GM12892 (cell line): Measurements from ENCODE around the gene HEATR9.

ENCODE experiments used
- POLR2A ChIP-seq: IDR thresholded peaks from 2 replicates; pipeline ENCODE4 v1.6.1; 2011; ENCODE audit warnings: low read depth, low read length, control low read depth
- POLR2AphosphoS5 ChIP-seq: IDR thresholded peaks from 2 replicates; pipeline ENCODE4 v1.6.1; 2011; ENCODE audit warnings: low read depth, low read length, control low read depth
- TAF1 ChIP-seq: IDR thresholded peaks from 2 replicates; pipeline ENCODE4 v1.6.1; 2011; ENCODE audit warnings: low read depth, mild to moderate bottlenecking, control low read depth, low read length, borderline replicate concordance

DNA sequence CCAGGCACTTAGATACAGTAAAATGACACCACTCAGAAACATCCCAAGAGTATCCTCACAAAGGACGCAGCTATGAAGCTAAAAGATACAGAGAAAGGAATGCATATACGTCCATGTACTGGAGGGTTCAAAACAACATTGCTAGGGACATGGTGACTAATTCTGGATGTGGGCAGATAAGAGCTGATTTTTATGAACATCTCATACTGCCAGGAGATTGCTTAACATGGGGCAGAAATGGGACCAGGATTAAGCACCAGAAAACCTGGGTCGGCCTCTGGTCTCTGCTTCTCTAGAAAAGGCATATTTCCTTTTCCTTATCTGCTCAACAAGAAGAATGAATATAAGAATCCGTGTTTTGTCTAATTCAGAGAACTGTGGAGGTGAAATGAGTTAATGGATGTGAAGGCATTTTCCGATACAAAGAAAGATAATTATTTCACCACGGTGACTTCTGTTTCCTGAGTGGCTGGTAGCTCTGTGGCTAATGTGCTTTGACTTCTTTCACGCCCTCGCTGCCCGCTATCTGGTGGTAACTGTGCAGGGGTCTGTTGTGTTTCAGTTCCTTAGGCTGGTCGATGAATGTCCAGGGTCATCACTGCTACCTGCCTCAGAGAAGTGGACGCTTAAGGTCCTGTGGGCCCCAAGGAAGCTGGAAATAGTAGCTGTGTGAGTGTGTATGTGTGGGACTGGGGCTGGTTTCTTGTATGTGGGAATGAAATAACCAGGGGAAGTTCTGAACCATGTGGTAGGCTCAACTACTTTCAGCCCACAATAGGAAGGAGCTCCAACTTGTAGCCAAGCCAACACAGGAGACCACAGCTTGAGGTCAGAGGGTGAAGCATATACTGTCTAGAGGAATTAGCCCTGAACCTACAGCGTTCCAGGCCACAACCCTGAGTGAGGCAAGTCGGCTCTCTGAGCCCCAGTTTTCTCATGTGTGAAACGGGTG is 27.2 kb upstream of the HEATR9 start:
- TF ChIP-seq POLR2AphosphoS5 (no peak), POLR2A (no peak), TAF1 (no peak)
